HepG2 (cell line): Measurements from ENCODE around the gene ADGRF5. TPM values are rescaled to one million over a fixed set of nuclear protein-coding genes. Genes with fewer than 3 reads are reported as not detected.

Experiments used
- ATAC-seq: fragments of 200-7000 bp; cut with Tn5 transposase; 3 replicates; pipeline ENCODE4 v1.9.1; 2020; ENCODE audit warnings: mild to moderate bottlenecking, moderate library complexity
- BruUV-seq: library from RNA; stranded (reverse); fragments of 400-500 nt; replicated peaks from 2 replicates; lab custom pipeline; 2021; lab: Mats Ljungman, UMichigan
- CTCF ChIA-PET: fragments of 300-600 bp; formaldehyde crosslinking; extraction: SDS; loops from one replicate; lab custom pipeline; 2021; ENCODE audit warnings: low total read pairs, inconsistent platforms, low intra/inter-chr PET ratio; lab: Yijun Ruan, JAX
- POLR2A ChIA-PET: fragments of 350-600 bp; sonication (Branson Sonifier 250); formaldehyde crosslinking; loops from one replicate; lab custom pipeline; 2020; ENCODE audit warnings: antibody characterized with exemption, inconsistent platforms; lab: Yijun Ruan, JAX
- DNase-seq: peaks from one replicate; pipeline ENCODE4 v3.0.0-alpha.2; 2015; ENCODE audit warnings: low spot score
- FAIRE-seq: peaks from 3 replicates; lab custom pipeline; 2011; peaks lifted over from hg19 to GRCh38; lab: Jason Lieb, UNC
- H2AFZ ChIP-seq: one replicate; pipeline ENCODE4 v1.6.1; 2011; ENCODE audit warnings: low read length, inconsistent platforms
- H3K27ac ChIP-seq: fragments of 300-600 bp; 3 replicates; pipeline ENCODE4 v1.8.0; 2011; ENCODE audit warnings: mixed run types, mild to moderate bottlenecking, mixed read lengths, low read length, inconsistent platforms; ENCODE audit not compliant: insufficient read depth; ENCODE audit errors: extremely low read length
- H3K27me3 ChIP-seq, 2 experiments: fragments of 200-600 bp in 1 of 2; 2 replicates in 1 of 2; 3 replicates in 1 of 2; pipeline versions ENCODE4 v1.6.0 to v1.8.0; 2011; ENCODE audit warnings: low read length in 2 of 2, mild to moderate bottlenecking in 2 of 2, moderate library complexity in 2 of 2, inconsistent platforms in 1 of 2; ENCODE audit not compliant: insufficient read depth in 2 of 2, control insufficient read depth in 1 of 2
- H3K36me3 ChIP-seq, 2 experiments: fragments of 200-600 bp in 1 of 2; replicated peaks in 1 of 2; 2 replicates in 1 of 2; 3 replicates in 1 of 2; pipeline versions ENCODE4 v1.5.1 to v1.8.0; 2011; ENCODE audit warnings: low read length in 2 of 2, inconsistent platforms in 1 of 2; ENCODE audit not compliant: insufficient read depth in 2 of 2, control insufficient read depth in 1 of 2
- H3K4me1 ChIP-seq: 2 replicates; pipeline ENCODE4 v1.5.1; 2012; ENCODE audit warnings: low read length, inconsistent platforms; ENCODE audit not compliant: insufficient read depth
- H3K4me2 ChIP-seq: 2 replicates; pipeline ENCODE4 v1.6.0; 2011; ENCODE audit warnings: low read depth, low read length, inconsistent platforms
- H3K4me3 ChIP-seq, 3 experiments: fragments of 200-600 bp in 1 of 3; sonication (generic), shearing (Covaris generic) in 1 of 3; replicated peaks in 1 of 3; 2 replicates each; pipeline ENCODE4 v1.5.1; 2011 to 2016; ENCODE audit warnings: low read length in 3 of 3, inconsistent platforms in 2 of 3, low read depth in 2 of 3, mild to moderate bottlenecking in 2 of 3, control low read depth in 1 of 3, mixed read lengths in 1 of 3; ENCODE audit not compliant: insufficient read depth in 1 of 3
- H3K79me2 ChIP-seq: one replicate; pipeline ENCODE4 v1.6.1; 2011; ENCODE audit warnings: low read length, inconsistent platforms; ENCODE audit not compliant: insufficient read depth
- H3K9ac ChIP-seq: 2 replicates; pipeline ENCODE4 v1.6.0; 2011; ENCODE audit warnings: mild to moderate bottlenecking, low read depth, low read length, inconsistent platforms; ENCODE audit not compliant: insufficient read depth
- H3K9me3 ChIP-seq: 2 replicates; pipeline ENCODE4 v1.5.1; 2012; ENCODE audit warnings: mild to moderate bottlenecking, low read length
- H4K20me1 ChIP-seq: 2 replicates; pipeline ENCODE4 v1.6.0; 2011; ENCODE audit warnings: inconsistent platforms, mild to moderate bottlenecking, low read length, moderate library complexity; ENCODE audit not compliant: insufficient read depth
- ADNP ChIP-seq: sonication (generic); formaldehyde crosslinking; IDR thresholded peaks from 2 replicates; pipeline ENCODE4 v1.4.0; 2020; ENCODE audit warnings: missing genetic modification reagents
- ARNTL ChIP-seq: sonication (generic); formaldehyde crosslinking; IDR thresholded peaks from 2 replicates; pipeline ENCODE4 v1.4.0; 2020; ENCODE audit warnings: mild to moderate bottlenecking, missing genetic modification reagents
- ELF3 ChIP-seq: IDR thresholded peaks from 2 replicates; pipeline ENCODE4 v1.6.1; 2016; ENCODE audit warnings: missing genetic modification reagents, missing compliant biosample characterization
- KLF13 ChIP-seq: sonication (generic); formaldehyde crosslinking; IDR thresholded peaks from 2 replicates; pipeline ENCODE4 v1.4.0; 2020; ENCODE audit warnings: mild to moderate bottlenecking, missing genetic modification reagents
- NPAS2 ChIP-seq: sonication (generic); formaldehyde crosslinking; IDR thresholded peaks from 2 replicates; pipeline ENCODE4 v1.8.0; 2022; ENCODE audit warnings: mild to moderate bottlenecking, missing genetic modification reagents, borderline replicate concordance
- RELA ChIP-seq: sonication (generic); formaldehyde crosslinking; IDR thresholded peaks from 2 replicates; pipeline ENCODE4 v1.4.0; 2020; ENCODE audit warnings: missing genetic modification reagents
- RNF2 ChIP-seq: fragments of 450-650 bp; conservative IDR thresholded peaks from 2 replicates; pipeline ENCODE4 v1.6.1; 2016; ENCODE audit warnings: low read depth
- SRSF4 ChIP-seq: fragments of 200-400 bp; formaldehyde crosslinking; IDR thresholded peaks from one replicate; pipeline ENCODE4 v1.6.1; 2018; ENCODE audit warnings: mild to moderate bottlenecking, low read depth, low read length, moderate library complexity; ENCODE audit not compliant: poor library complexity, severe bottlenecking
- SRY ChIP-seq: sonication (generic); formaldehyde crosslinking; IDR thresholded peaks from 2 replicates; pipeline ENCODE4 v1.8.0; 2022; ENCODE audit warnings: mild to moderate bottlenecking, missing genetic modification reagents
- U2AF1 ChIP-seq: fragments of 200-400 bp; formaldehyde crosslinking; optimal IDR thresholded peaks from 2 replicates; pipeline ENCODE3; 2017; ENCODE audit warnings: mild to moderate bottlenecking, low read depth, low read length
- ZNF143 ChIP-seq: sonication (generic); formaldehyde crosslinking; IDR thresholded peaks from 2 replicates; pipeline ENCODE4 v1.4.0; 2020; ENCODE audit warnings: missing genetic modification reagents
- ZNF235 ChIP-seq: sonication (generic); formaldehyde crosslinking; IDR thresholded peaks from 2 replicates; pipeline ENCODE4 v1.8.1; 2023; ENCODE audit warnings: mild to moderate bottlenecking, missing genetic modification reagents, borderline replicate concordance
- ZNF407 ChIP-seq: sonication (generic); formaldehyde crosslinking; IDR thresholded peaks from one replicate; pipeline ENCODE4 v1.5.1; 2020; ENCODE audit warnings: mild to moderate bottlenecking, missing genetic modification reagents; ENCODE audit errors: not compliant biosample characterization
- ZSCAN29 ChIP-seq: sonication (generic); formaldehyde crosslinking; conservative IDR thresholded peaks from 2 replicates; pipeline ENCODE4 v1.4.0; 2020; ENCODE audit warnings: mild to moderate bottlenecking, missing genetic modification reagents
- WGBS: methylation state at CpG from one replicate; pipeline ENCODE4 v1.1.6; 2017; ENCODE audit warnings: low lambda C conversion rate; 5-methylcytosine and 5-hydroxymethylcytosine counted together
- in situ Hi-C: cut with HindIII; loops from 2 replicates; pipeline ENCODE4 v1.10.0; 2017; ENCODE audit warnings: low pct_unique_long_range_greater_than_20kb; ENCODE audit not compliant: extremely low pct_ligation_motif_present
- intact Hi-C: fragments of 100-400 bp; cut with micrococcal nuclease; formaldehyde crosslinking; loops from one replicate; pipeline ENCODE4 v1.10.0; 2022; ENCODE audit not compliant: unreplicated experiment
- polyA plus RNA-seq, 8 experiments: library from polyadenylated mRNA; depleted of rRNA in 3 of 8; stranded (reverse) in 7 of 8; unstranded in 1 of 8; fragments of >200 nt; fragmentation: Illumina TruSeq in 4 of 8; extraction: Trizol in 4 of 8; gene quantifications; 2 replicates each; pipeline versions ENCODE4 v1.2.1 to v1.2.3, GENCODE V29; 2011 to 2016; ENCODE audit warnings: low read depth in 4 of 8, missing spikeins in 1 of 8, mixed read lengths in 1 of 8; ENCODE audit not compliant: insufficient read depth in 1 of 8
- total RNA-seq, 5 experiments: library from RNA; depleted of rRNA; stranded (reverse); fragments of >200 nt; fragmentation: Illumina TruSeq; extraction: Trizol; gene quantifications; 2 replicates each; pipeline ENCODE4 v1.2.3, GENCODE V29; 2016; ENCODE audit warnings: low read depth in 1 of 5

ADGRF5 gene
- total and polyA plus RNA-seq, 2 of the 13 experiments (the other 11 are each of a cell fraction or from before 2014, with no cell fraction given), result not detected

- TF ChIP-seq ARNTL (CRISPR knock-in tag) (no peak), ELF3 (CRISPR knock-in tag) (no peak)
These were observed 11.0 kb upstream of the ADGRF5 start (continued) for GRCh38 chr6:46932526-46933319.

- H2AFZ ChIP-seq, result no peak overlapping the region
- BruUV-seq, result no TSS peak
- peaks cover 3 to 24% of the 10 kb centered on the region in 2 experiments for H3K27me3 ChIP-seq
- H3K27ac ChIP-seq, result no peak overlapping the region
- POLR2A ChIA-PET, result no interaction called here
- CTCF ChIA-PET, result no interaction called here
- TF ChIP-seq ZNF235 (no peak), SRY (CRISPR knock-in tag) (no peak), ZNF407 (CRISPR knock-in tag) (no peak), NPAS2 (CRISPR knock-in tag) (no peak), ADNP (CRISPR knock-in tag) (no peak), SRSF4 (no peak), U2AF1 (no peak), KLF13 (CRISPR knock-in tag) (no peak), RNF2 (no peak), ZSCAN29 (CRISPR knock-in tag) (no peak), RELA (CRISPR knock-in tag) (no peak), ZNF143 (CRISPR knock-in tag) (no peak)
- ATAC-seq (no peak), FAIRE-seq (no peak), DNase-seq (no peak)
- in situ Hi-C loops (no loop called here), intact Hi-C loops (no loop called here)
- H3K36me3 ChIP-seq, result no peaks in the 10 kb centered on the region
- H4K20me1 ChIP-seq, result no peaks in the 10 kb centered on the region
- no peaks in the 10 kb centered on the region for H3K9me3 ChIP-seq
- no peaks in the 10 kb centered on the region for H3K79me2 ChIP-seq
- H3K4me3 ChIP-seq, result no peak overlapping the region
- no peaks in the 10 kb centered on the region for H3K4me1 ChIP-seq
- H3K4me2 ChIP-seq, result no peak overlapping the region
- H3K9ac ChIP-seq, result no peak overlapping the region
- WGBS, result 7% methylated on average over 2 of the region's 2 CpGs
These were observed 9.7 kb upstream of the ADGRF5 start for GRCh38 chr6:46931416-46931815.
